GM12878 (cell line): ENCODE measurements around the gene RSAD2. TPM values are rescaled to one million over a fixed set of nuclear protein-coding genes. Genes with fewer than 3 reads are reported as not detected.

Experiments used
- ATAC-seq: fragments of 200-7000 bp; cut with Tn5 transposase; 3 replicates; pipeline ENCODE4 v1.9.1; 2020; ENCODE audit warnings: mild to moderate bottlenecking, moderate library complexity
- BruUV-seq: library from RNA; stranded (reverse); fragments of 400-500 nt; replicated peaks from 2 replicates; lab custom pipeline; 2021; lab: Mats Ljungman, UMichigan
- CTCF ChIA-PET: fragments of 300-600 bp; sonication (Branson Sonifier 250); formaldehyde crosslinking; extraction: SDS; loops from one replicate; lab custom pipeline; 2021; ENCODE audit warnings: inconsistent platforms; lab: Yijun Ruan, JAX
- POLR2A ChIA-PET: fragments of 350-600 bp; formaldehyde crosslinking; extraction: SDS; loops from one replicate; lab custom pipeline; 2021; ENCODE audit warnings: inconsistent platforms; lab: Charles Lee
- RAD21 ChIA-PET: fragments of 300-600 bp; sonication (Branson Sonifier 250); formaldehyde crosslinking; loops from one replicate; lab custom pipeline; 2023; ENCODE audit warnings: antibody characterized with exemption; ENCODE audit not compliant: unreplicated experiment; lab: Charles Lee
- SMC1A ChIA-PET: fragments of 300-600 bp; sonication (Branson Sonifier 250); formaldehyde crosslinking; loops from one replicate; lab custom pipeline; 2023; ENCODE audit not compliant: unreplicated experiment, uncharacterized antibody; lab: Charles Lee
- DNase-seq: peaks from one replicate; pipeline ENCODE4 v3.0.0-alpha.2; 2011; ENCODE audit warnings: low read depth, low spot score
- FAIRE-seq: peaks from 3 replicates; lab custom pipeline; 2011; peaks lifted over from hg19 to GRCh38; lab: Jason Lieb, UNC
- H2AFZ ChIP-seq: 2 replicates; pipeline ENCODE4 v1.6.0; 2011; ENCODE audit warnings: low read depth, low read length, control low read depth; ENCODE audit not compliant: control insufficient read depth
- H3K27ac ChIP-seq: 2 replicates; pipeline ENCODE4 v1.5.1; 2011; ENCODE audit warnings: control low read depth; ENCODE audit not compliant: control insufficient read depth, insufficient read depth
- H3K27me3 ChIP-seq, 2 experiments: replicated peaks in 1 of 2; 2 replicates each; pipeline versions ENCODE4 v1.6.0 to v1.6.1; 2011; ENCODE audit warnings: low read length in 1 of 2; ENCODE audit not compliant: control insufficient read depth in 2 of 2, insufficient read depth in 2 of 2
- H3K36me3 ChIP-seq, 2 experiments: 2 replicates each; pipeline ENCODE4 v1.5.1; 2011; ENCODE audit warnings: low read length in 1 of 2; ENCODE audit not compliant: control insufficient read depth in 2 of 2, insufficient read depth in 2 of 2
- H3K4me1 ChIP-seq: 2 replicates; pipeline ENCODE4 v1.6.1; 2011; ENCODE audit warnings: mild to moderate bottlenecking, low read length, moderate library complexity, mixed read lengths; ENCODE audit not compliant: control insufficient read depth, insufficient read depth
- H3K4me2 ChIP-seq: 2 replicates; pipeline ENCODE4 v1.6.0; 2011; ENCODE audit warnings: control low read depth; ENCODE audit not compliant: control insufficient read depth, insufficient read depth
- H3K4me3 ChIP-seq: fragments of 200-600 bp; sonication (generic); 2 replicates; pipeline ENCODE4 v1.5.1; 2016
- H3K79me2 ChIP-seq: 2 replicates; pipeline ENCODE4 v1.6.0; 2011; ENCODE audit warnings: low read length; ENCODE audit not compliant: control insufficient read depth, insufficient read depth
- H3K9ac ChIP-seq: 2 replicates; pipeline ENCODE4 v1.8.0; 2011; ENCODE audit warnings: low read length, control low read depth, mixed read lengths; ENCODE audit not compliant: control insufficient read depth, insufficient read depth
- H3K9me3 ChIP-seq: replicated peaks from 3 replicates; pipeline ENCODE4 v1.5.1; 2011; ENCODE audit warnings: mild to moderate bottlenecking, low read length; ENCODE audit not compliant: control insufficient read depth, insufficient read depth
- H4K20me1 ChIP-seq: 2 replicates; pipeline ENCODE4 v1.6.0; 2011; ENCODE audit not compliant: control insufficient read depth, insufficient read depth
- CREM ChIP-seq: IDR thresholded peaks from 2 replicates; pipeline ENCODE4 v1.6.1; 2014; ENCODE audit warnings: antibody characterized with exemption, low read depth
- PAX5 ChIP-seq: IDR thresholded peaks from 2 replicates; pipeline ENCODE4 v1.6.1; 2011; ENCODE audit warnings: low read depth, low read length, borderline replicate concordance
- SP1 ChIP-seq: IDR thresholded peaks from one replicate; pipeline ENCODE4 v1.6.1; 2011; ENCODE audit warnings: low read depth, low read length
- WGBS: methylation state at CpG from one replicate; pipeline ENCODE4 v1.1.6; 2016; ENCODE audit warnings: low lambda C conversion rate; ENCODE audit not compliant: insufficient replicate concordance, insufficient coverage; ENCODE audit errors: missing lambda C conversion rate; 5-methylcytosine and 5-hydroxymethylcytosine counted together
- in situ Hi-C: fragments of 300-500 bp; cut with MboI; formaldehyde crosslinking; loops from 9 replicates; pipeline ENCODE4 v1.14.3; 2018; ENCODE audit warnings: mixed read lengths
- intact Hi-C: fragments of 100-400 bp; cut with micrococcal nuclease; formaldehyde crosslinking; loops from one replicate; pipeline ENCODE4 v1.14.2; 2022; ENCODE audit not compliant: unreplicated experiment
- polyA plus RNA-seq, 11 experiments: library from polyadenylated mRNA; depleted of rRNA in 4 of 11; unstranded in 6 of 11; stranded (reverse) in 5 of 11; fragments of >200 nt; fragmentation: Nextera tagmentation in 4 of 11; fragmentation: Illumina TruSeq in 1 of 11; extraction: Ambion mirVana in 4 of 11; extraction: Trizol in 1 of 11; gene quantifications; 1 replicate in 1 of 11; 2 replicates in 10 of 11; pipeline versions ENCODE4 v1.2.1 to v1.2.3, GENCODE V29; 2011 to 2016; ENCODE audit warnings: inconsistent platforms in 2 of 11, missing spikeins in 2 of 11, low read depth in 1 of 11
- total RNA-seq, 4 experiments: library from RNA; depleted of rRNA in 3 of 4; stranded (reverse); fragments of >200 nt in 3 of 4; fragmentation: Illumina TruSeq in 1 of 4; extraction: Trizol in 1 of 4; gene quantifications; 2 replicates each; pipeline versions ENCODE4 v1.2.1 to v1.2.3, GENCODE V29; 2013 to 2021
- TF ChIP-seq, protein P1 (sequence below): IDR thresholded peaks from 2 replicates; pipeline ENCODE4 v1.6.1; 2012; ENCODE audit warnings: mild to moderate bottlenecking, low read depth, low read length
- TF ChIP-seq, protein P2 (sequence below): IDR thresholded peaks from 2 replicates; pipeline ENCODE4 v1.6.1; 2011; ENCODE audit warnings: low read depth, mild to moderate bottlenecking, low read length, moderate library complexity, borderline replicate concordance; ENCODE audit errors: extremely low read depth
- TF ChIP-seq, protein P3 (sequence below): fragments of 450-650 bp; IDR thresholded peaks from 2 replicates; pipeline ENCODE4 v1.6.1; 2017; ENCODE audit warnings: mild to moderate bottlenecking
- TF ChIP-seq, protein P4 (sequence below): IDR thresholded peaks from 2 replicates; pipeline ENCODE4 v1.6.1; 2012; ENCODE audit warnings: improper control_type of control experiment, low read depth, low read length; ENCODE audit not compliant: insufficient replicate concordance
- TF ChIP-seq, protein P5 (sequence below): IDR thresholded peaks from 2 replicates; pipeline ENCODE4 v1.6.1; 2012; ENCODE audit warnings: low read depth, low read length, improper control_type of control experiment

The RSAD2 gene
- total and polyA plus RNA-seq, 10 of the 15 experiments (the other 5 are each of a cell fraction or from before 2014, with no cell fraction given) = 0.24 to 0.90 (median 0.69) TPM

DNA sequence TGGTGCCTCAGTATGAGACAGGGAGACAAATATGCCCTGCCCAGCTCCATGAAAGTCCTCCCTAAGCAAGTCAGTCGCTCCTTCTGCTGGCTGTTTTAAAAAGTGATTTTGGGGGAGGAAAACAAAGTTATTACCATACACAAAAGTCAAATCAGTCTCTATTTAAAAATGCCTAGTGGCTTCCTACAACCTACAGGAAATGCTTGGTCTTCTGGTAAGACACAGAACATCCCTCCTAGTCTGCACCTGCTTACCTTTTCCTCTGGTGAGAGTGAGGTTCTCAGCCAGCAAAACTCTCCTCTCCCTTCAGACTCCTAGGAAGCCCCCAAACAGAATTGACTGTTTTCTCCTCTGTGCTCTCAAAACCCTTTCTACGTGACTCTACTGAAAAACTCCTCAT, 25.4 kb upstream of the RSAD2 start (continued):
- TF ChIP-seq, protein P1, sequence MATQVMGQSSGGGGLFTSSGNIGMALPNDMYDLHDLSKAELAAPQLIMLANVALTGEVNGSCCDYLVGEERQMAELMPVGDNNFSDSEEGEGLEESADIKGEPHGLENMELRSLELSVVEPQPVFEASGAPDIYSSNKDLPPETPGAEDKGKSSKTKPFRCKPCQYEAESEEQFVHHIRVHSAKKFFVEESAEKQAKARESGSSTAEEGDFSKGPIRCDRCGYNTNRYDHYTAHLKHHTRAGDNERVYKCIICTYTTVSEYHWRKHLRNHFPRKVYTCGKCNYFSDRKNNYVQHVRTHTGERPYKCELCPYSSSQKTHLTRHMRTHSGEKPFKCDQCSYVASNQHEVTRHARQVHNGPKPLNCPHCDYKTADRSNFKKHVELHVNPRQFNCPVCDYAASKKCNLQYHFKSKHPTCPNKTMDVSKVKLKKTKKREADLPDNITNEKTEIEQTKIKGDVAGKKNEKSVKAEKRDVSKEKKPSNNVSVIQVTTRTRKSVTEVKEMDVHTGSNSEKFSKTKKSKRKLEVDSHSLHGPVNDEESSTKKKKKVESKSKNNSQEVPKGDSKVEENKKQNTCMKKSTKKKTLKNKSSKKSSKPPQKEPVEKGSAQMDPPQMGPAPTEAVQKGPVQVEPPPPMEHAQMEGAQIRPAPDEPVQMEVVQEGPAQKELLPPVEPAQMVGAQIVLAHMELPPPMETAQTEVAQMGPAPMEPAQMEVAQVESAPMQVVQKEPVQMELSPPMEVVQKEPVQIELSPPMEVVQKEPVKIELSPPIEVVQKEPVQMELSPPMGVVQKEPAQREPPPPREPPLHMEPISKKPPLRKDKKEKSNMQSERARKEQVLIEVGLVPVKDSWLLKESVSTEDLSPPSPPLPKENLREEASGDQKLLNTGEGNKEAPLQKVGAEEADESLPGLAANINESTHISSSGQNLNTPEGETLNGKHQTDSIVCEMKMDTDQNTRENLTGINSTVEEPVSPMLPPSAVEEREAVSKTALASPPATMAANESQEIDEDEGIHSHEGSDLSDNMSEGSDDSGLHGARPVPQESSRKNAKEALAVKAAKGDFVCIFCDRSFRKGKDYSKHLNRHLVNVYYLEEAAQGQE = no peak
- TF ChIP-seq, protein P2, sequence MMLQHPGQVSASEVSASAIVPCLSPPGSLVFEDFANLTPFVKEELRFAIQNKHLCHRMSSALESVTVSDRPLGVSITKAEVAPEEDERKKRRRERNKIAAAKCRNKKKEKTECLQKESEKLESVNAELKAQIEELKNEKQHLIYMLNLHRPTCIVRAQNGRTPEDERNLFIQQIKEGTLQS = no peak
- no peak for TF ChIP-seq SP1
- no peak for TF ChIP-seq PAX5

DNA sequence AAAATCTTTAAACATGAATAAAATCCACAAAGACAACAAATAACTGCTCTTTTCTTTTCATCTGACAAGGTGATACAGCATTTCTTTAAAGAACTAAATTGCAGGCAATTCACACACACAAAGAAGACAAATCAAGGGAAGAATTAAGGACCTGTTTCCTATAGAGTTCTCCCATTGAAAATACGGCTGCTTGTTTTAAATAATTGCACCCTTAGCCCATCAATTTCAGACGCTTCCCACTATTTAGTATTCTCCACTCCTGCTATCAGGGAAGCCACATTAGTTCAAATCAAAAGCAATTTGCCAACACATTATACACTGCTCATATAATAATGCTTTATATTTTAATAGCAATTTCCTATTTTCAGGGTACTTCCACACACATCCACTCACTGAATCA, 23.2 kb upstream of the RSAD2 start:
- Histone ChIP-seq H3K9me3 (peaks cover 5% of the 10 kb centered on the region; the same call in 1 of the 3 replicates), H3K4me3 (no peak overlapping the region), H3K27ac (no peak overlapping the region), H4K20me1 (no peaks in the 10 kb centered on the region), H3K79me2 (no peaks in the 10 kb centered on the region), H2AFZ (no peak overlapping the region), H3K27me3 (no peaks in the 10 kb centered on the region), H3K9ac (no peak overlapping the region), H3K4me1 (no peaks in the 10 kb centered on the region), H3K4me2 (no peak overlapping the region), H3K36me3 (no peaks in the 10 kb centered on the region; a peak in 1 of 4 replicates)
- ChIA-PET CTCF (interaction anchor here (0.6 kb wide), 2 partner anchors 43 to 191 kb away, joined by 3 read pairs; no protein-coding TSS in a partner anchor), SMC1A (interaction anchor here (1.0 kb wide), 1 partner anchor 11 kb away, joined by 4 read pairs; the partner anchor contains the start of gene CMPK2), RAD21 (no interaction called here), POLR2A (no interaction called here)
- ATAC-seq (no peak), DNase-seq (no peak), FAIRE-seq (no peak)
- intact Hi-C loops (no loop called here), in situ Hi-C loops (no loop called here)
- TF ChIP-seq, protein P3, sequence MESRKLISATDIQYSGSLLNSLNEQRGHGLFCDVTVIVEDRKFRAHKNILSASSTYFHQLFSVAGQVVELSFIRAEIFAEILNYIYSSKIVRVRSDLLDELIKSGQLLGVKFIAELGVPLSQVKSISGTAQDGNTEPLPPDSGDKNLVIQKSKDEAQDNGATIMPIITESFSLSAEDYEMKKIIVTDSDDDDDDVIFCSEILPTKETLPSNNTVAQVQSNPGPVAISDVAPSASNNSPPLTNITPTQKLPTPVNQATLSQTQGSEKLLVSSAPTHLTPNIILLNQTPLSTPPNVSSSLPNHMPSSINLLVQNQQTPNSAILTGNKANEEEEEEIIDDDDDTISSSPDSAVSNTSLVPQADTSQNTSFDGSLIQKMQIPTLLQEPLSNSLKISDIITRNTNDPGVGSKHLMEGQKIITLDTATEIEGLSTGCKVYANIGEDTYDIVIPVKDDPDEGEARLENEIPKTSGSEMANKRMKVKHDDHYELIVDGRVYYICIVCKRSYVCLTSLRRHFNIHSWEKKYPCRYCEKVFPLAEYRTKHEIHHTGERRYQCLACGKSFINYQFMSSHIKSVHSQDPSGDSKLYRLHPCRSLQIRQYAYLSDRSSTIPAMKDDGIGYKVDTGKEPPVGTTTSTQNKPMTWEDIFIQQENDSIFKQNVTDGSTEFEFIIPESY = no peak
- TF ChIP-seq, protein P4, sequence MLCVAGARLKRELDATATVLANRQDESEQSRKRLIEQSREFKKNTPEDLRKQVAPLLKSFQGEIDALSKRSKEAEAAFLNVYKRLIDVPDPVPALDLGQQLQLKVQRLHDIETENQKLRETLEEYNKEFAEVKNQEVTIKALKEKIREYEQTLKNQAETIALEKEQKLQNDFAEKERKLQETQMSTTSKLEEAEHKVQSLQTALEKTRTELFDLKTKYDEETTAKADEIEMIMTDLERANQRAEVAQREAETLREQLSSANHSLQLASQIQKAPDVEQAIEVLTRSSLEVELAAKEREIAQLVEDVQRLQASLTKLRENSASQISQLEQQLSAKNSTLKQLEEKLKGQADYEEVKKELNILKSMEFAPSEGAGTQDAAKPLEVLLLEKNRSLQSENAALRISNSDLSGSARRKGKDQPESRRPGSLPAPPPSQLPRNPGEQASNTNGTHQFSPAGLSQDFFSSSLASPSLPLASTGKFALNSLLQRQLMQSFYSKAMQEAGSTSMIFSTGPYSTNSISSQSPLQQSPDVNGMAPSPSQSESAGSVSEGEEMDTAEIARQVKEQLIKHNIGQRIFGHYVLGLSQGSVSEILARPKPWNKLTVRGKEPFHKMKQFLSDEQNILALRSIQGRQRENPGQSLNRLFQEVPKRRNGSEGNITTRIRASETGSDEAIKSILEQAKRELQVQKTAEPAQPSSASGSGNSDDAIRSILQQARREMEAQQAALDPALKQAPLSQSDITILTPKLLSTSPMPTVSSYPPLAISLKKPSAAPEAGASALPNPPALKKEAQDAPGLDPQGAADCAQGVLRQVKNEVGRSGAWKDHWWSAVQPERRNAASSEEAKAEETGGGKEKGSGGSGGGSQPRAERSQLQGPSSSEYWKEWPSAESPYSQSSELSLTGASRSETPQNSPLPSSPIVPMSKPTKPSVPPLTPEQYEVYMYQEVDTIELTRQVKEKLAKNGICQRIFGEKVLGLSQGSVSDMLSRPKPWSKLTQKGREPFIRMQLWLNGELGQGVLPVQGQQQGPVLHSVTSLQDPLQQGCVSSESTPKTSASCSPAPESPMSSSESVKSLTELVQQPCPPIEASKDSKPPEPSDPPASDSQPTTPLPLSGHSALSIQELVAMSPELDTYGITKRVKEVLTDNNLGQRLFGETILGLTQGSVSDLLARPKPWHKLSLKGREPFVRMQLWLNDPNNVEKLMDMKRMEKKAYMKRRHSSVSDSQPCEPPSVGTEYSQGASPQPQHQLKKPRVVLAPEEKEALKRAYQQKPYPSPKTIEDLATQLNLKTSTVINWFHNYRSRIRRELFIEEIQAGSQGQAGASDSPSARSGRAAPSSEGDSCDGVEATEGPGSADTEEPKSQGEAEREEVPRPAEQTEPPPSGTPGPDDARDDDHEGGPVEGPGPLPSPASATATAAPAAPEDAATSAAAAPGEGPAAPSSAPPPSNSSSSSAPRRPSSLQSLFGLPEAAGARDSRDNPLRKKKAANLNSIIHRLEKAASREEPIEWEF = no peak
- no peak for TF ChIP-seq CREM
- TF ChIP-seq, protein P5, sequence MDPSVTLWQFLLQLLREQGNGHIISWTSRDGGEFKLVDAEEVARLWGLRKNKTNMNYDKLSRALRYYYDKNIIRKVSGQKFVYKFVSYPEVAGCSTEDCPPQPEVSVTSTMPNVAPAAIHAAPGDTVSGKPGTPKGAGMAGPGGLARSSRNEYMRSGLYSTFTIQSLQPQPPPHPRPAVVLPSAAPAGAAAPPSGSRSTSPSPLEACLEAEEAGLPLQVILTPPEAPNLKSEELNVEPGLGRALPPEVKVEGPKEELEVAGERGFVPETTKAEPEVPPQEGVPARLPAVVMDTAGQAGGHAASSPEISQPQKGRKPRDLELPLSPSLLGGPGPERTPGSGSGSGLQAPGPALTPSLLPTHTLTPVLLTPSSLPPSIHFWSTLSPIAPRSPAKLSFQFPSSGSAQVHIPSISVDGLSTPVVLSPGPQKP = no peak
- no TSS peak for BruUV-seq
- WGBS = 67% methylated on average over 2 of the region's 2 CpGs
